ENCODE data around the gene KRTAP10-5.

KRTAP10-5 gene

GRCh38 chr21:44619886-44620285 is 39.5 kb upstream of the KRTAP10-5 start:
- TF ChIP-seq, protein P1, sequence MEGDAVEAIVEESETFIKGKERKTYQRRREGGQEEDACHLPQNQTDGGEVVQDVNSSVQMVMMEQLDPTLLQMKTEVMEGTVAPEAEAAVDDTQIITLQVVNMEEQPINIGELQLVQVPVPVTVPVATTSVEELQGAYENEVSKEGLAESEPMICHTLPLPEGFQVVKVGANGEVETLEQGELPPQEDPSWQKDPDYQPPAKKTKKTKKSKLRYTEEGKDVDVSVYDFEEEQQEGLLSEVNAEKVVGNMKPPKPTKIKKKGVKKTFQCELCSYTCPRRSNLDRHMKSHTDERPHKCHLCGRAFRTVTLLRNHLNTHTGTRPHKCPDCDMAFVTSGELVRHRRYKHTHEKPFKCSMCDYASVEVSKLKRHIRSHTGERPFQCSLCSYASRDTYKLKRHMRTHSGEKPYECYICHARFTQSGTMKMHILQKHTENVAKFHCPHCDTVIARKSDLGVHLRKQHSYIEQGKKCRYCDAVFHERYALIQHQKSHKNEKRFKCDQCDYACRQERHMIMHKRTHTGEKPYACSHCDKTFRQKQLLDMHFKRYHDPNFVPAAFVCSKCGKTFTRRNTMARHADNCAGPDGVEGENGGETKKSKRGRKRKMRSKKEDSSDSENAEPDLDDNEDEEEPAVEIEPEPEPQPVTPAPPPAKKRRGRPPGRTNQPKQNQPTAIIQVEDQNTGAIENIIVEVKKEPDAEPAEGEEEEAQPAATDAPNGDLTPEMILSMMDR (IDR thresholded peaks at IDR 0.05; ENCODE audit: extremely low read depth, missing control alignments): no peak
- DNase-seq (ENCODE audit: low spot score): no peak

GRCh38 chr21:44618909-44619308 is 38.5 kb upstream of the KRTAP10-5 start:
- DNase-seq (ENCODE audit: low spot score): no peak
- TF ChIP-seq, protein P1 (IDR thresholded peaks at IDR 0.05; ENCODE audit: extremely low read depth, missing control alignments): no peak

DNA sequence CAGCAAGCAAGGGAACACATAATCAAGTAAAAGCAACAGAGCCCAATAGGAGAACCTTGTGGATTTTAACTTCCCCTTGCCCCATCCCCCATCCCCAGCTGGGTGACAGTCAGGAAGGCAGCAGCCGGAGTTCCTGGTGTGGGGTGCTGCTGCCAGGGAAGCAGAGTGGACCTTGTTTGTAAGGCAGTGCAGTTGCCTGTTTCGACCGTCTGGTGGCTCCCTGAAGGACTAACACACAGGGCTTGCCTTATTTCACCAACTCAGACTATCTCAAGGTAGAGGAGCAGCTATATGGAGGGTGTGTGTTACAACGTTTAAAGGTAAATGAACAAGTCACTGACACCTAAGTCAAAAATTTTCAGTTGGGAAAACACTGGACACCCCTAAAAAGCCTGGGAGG is 38.1 kb upstream of the KRTAP10-5 start:
- DNase-seq (ENCODE audit: low spot score): no peak
- TF ChIP-seq, protein P1 (IDR thresholded peaks at IDR 0.05; ENCODE audit: extremely low read depth, missing control alignments): peak; percentile 3

GRCh38 chr21:44617071-44617501 is 36.7 kb upstream of the KRTAP10-5 start:
- DNase-seq (ENCODE audit: low spot score): no peak
- TF ChIP-seq, protein P1 (IDR thresholded peaks at IDR 0.05; ENCODE audit: extremely low read depth, missing control alignments): no peak

DNA sequence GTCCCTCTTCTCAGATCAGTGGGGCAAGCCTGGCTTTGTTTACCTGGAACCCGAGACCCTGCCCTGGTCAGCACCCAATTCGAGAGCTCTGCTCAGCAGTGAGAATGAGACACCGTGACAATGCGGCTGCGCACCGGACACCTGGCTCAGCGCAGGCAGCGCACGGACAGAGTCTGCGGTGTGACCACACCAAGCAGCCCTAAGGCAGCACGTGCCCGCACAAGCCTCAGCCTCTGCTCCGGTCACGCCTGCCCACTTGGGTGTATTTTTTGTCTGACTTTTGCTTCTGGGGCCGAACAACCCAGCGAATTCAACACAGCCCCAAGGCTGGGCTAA is 36.2 kb upstream of the KRTAP10-5 start:
- no peak for DNase-seq (ENCODE audit: low spot score)
- TF ChIP-seq, protein P1 (IDR thresholded peaks at IDR 0.05; ENCODE audit: extremely low read depth, missing control alignments): no peak

- DNase-seq (ENCODE audit: low spot score): no peak
These were observed 35.6 kb upstream of the KRTAP10-5 start for GRCh38 chr21:44615911-44616590.

DNA sequence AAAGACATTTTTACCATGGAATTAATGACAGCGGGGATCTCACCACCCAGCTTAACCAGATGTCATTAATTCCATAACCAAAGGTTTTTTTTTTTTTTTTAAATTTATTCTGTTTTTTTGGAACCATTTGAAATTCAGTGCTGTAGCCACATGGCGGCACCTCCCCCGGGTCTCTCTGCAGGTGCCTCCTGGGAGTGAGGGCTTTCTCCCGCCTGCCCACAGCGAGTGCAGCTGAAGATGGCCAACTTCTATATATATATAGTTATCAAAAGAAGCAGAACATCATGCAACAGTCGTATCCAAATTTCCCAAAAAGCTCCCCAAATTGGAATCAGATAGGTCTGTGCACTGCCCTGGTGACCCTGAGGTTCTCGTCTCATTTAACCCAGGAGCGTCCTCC is 35.1 kb upstream of the KRTAP10-5 start:
- no peak for DNase-seq (ENCODE audit: low spot score)
- TF ChIP-seq, protein P1 (IDR thresholded peaks at IDR 0.05; ENCODE audit: extremely low read depth, missing control alignments): no peak

More at GRCh38 chr21:44615911-44616590, 35.6 kb upstream of the KRTAP10-5 start:
- TF ChIP-seq, protein P1 (IDR thresholded peaks at IDR 0.05; ENCODE audit: extremely low read depth, missing control alignments): no peak

All from GM20000 (cell line).